Posterior vena cava (tissue), 2 donors: Measurements from ENCODE around the gene NR5A1. TPM values are rescaled to one million over a fixed set of nuclear protein-coding genes. Genes with fewer than 3 reads are reported as not detected.

ENCODE experiments used
- DNase-seq: peaks from one replicate; pipeline ENCODE4 v3.0.0-alpha.2; 2020; ENCODE audit warnings: low spot score
- intact Hi-C, 2 donors: fragments of 100-400 bp; cut with DNase I; formaldehyde crosslinking; loops; one replicate each; pipeline versions ENCODE4 v1.14.1 to v1.14.2; 2022 to 2023
- total RNA-seq, 2 donors: library from RNA; stranded (reverse); fragmentation: NEBNext Ultra II Directional; extraction: Animal tissue kit (Norgen Biotek cat#: 25700); gene quantifications; one replicate each; pipeline ENCODE4 v1.2.1, GENCODE V29; 2021
- donor health status: DM: yes; HTN: yes; CAD: no.
- donor health status: DM: yes; HTN: yes; CAD: no.

The NR5A1 gene
- total RNA-seq, 2 donors from 2014 or later: 0.14 TPM; not detected in 1

GRCh38 chr9:124470726-124471125 is 36.5 kb downstream of the NR5A1 start:
- no peak for DNase-seq
- intact Hi-C loops: no loop called here

DNA sequence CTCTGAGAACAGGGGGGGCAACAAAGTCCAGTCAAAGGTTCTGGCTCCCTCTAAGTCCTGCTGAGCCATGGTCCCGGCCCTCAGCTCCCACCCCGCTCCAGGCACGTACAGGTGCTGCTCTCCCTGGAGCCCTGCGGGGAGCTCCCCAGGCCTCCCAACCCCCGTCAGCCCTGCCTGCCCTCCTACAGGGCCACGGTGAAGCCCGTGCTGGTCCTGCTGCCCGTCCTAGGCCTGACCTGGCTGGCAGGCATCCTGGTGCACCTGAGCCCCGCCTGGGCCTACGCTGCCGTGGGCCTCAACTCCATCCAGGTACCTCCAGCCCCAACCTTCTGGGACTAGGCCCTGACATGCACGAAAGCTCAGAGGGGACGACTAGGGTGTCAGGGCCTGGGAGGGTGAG is 36.9 kb downstream of the NR5A1 start:
- no peak for DNase-seq
- intact Hi-C loops: no loop called here

DNA sequence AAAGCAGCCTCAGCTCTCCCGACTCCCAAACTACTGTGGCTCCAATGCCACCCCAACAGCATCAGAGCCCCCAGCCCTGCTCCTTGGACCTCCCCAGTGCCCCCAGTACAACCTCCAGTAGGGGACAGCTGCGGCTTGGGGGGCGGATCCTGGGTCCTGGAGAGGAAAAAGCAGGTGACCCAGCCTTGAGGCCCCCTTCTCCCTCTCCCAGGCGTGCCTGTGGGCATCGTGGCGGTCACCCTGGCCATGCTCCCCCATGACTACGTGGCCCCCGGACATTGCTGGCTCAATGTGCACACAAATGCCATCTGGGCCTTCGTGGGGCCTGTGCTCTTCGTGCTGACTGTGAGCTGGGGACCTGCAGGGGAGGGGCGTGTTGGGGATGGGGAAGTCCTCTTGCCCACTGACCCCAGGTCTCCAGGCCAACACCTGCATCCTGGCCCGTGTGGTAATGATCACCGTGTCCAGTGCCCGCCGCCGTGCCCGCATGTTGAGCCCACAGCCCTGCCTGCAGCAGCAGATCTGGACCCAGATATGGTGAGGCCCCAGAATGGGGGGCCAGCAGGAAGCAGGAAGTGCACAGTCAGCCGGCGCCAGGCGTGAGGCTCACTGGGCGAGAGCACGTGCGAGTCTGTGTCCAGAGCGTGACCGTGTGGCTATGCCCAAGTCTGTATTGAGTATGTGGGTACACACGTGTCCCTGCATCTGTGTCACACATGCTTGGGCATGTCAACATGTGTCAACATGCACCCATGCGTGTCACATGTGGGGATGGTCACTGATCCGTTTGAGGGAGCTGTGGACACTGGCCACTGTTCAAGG is 38.0 kb downstream of the NR5A1 start:
- no peak for DNase-seq
- intact Hi-C loops: loop anchor here in 1 of 2 donors (5.0 kb wide), 1 partner anchor 1293 kb away; no protein-coding TSS in a partner anchor

DNA sequence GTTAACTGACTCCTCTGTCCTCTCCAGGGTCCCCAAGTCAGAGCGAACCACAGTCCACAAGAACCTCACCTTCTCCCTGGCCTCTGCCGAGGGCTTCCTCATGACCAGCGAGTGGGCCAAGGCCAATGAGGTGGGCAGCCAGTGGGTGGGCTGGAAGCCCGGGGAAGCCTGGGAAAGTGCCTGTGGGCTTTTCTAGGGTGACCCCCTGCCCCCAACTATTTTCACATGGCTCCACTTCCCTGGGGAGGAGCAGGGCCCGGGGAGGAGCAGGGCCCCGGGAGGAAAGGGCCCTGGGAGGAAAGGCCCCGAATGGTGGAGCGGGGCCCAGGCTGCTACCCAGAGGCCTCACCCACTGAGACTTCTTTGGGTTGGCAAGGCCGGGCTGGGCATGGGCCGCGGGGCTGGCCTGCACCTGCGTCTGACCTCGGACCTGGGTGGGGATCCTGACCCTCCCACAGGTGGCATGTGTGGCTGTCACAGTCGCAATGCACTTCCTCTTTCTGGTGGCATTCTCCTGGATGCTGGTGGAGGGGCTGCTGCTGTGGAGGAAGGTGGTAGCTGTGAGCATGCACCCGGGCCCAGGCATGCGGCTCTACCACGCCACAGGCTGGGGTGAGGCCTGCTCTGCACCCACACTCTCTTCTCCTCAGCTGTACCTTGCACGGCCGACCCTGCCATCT is 39.0 kb downstream of the NR5A1 start:
- peak; percentile 71 for DNase-seq
- intact Hi-C loops: loop anchor here in 1 of 2 donors (5.0 kb wide), 1 partner anchor 1294 kb away; no protein-coding TSS in a partner anchor

DNA sequence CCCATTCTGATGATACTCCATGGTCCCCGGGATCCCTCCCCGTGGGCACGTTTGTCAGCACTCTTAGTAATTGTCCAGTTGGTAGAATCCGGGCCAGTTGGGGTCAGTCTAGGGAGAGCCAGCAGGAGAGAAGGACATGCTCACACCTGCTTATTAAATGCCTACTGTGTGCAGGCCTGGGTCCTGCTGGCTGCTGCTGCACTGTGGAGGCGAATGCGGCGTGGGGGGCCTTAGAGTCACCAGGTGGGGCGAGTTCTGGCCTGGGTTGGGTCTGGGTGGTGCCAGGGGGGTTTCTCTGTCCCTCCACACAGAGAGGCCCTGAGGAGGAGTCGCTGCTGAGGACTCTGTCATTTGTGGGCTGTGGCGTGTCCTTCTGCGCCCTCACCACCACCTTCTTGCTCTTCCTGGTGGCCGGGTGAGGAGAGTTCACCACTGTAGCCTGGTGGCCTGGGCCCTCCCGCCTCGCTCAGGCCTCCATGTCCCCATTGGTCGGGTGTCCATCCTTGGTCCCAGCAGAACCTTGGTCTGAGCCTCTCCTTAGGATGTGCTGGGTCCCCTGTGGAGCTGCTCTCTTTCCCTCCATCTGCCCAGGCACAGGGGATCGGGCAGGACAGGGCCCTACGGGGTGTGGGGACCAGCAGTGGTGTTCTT is 39.7 kb downstream of the NR5A1 start:
- DNase-seq: peak; percentile 73
- intact Hi-C loops: loop anchor here in 1 of 2 donors (5.0 kb wide), 1 partner anchor 1295 kb away; no protein-coding TSS in a partner anchor

DNA sequence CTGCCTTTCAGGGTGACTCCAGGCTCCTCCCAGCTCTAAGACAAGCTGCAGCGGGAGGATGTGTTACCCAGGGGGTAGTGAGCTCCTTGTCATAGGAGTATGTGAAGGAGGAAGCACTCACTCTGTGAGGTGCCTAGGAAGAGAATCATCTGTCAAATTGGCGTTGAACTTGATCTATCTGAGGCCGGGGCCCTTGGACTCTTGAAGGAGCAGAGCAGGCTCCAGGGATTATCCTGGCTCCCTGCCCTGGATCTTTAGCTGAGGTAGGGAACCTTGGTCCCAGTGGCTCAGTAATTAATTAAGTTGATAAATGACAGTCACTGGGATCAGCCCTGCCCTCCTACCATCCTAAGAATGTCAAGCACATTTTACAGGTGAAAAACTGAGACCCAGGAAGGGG is 41.5 kb downstream of the NR5A1 start:
- intact Hi-C loops: loop anchor here in 1 of 2 donors (5.0 kb wide), 1 partner anchor 1297 kb away; no protein-coding TSS in a partner anchor
- DNase-seq: peak; percentile 46

DNA sequence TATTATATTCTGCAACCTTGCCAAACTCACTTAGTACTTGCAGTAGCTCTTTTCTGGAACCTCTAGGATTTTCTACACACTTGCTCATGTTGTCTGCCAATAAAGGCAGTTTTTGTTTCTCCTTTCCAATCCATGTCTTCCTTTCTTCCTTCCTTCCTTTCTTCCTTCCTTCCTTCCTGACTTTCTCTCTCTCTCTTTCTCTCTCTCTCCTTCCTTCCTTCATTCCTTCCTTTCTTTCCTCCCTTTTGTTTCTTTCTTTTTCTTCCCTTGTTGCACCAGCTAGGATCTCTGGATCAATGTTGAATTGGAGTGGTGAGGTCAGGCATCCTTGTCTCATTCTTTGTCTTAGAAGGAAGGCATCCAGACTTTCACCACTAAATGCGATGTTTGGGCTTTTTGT is 44.5 kb downstream of the NR5A1 start:
- intact Hi-C loops: no loop called here
- no peak for DNase-seq

- peak; percentile 45 for DNase-seq
- intact Hi-C loops: no loop called here
Measured at GRCh38 chr9:124458441-124458840, 48.8 kb downstream of the NR5A1 start.

GRCh38 chr9:124457887-124458431 is 49.2 kb downstream of the NR5A1 start:
- peak; percentile 58 for DNase-seq
- intact Hi-C loops: no loop called here

DNA sequence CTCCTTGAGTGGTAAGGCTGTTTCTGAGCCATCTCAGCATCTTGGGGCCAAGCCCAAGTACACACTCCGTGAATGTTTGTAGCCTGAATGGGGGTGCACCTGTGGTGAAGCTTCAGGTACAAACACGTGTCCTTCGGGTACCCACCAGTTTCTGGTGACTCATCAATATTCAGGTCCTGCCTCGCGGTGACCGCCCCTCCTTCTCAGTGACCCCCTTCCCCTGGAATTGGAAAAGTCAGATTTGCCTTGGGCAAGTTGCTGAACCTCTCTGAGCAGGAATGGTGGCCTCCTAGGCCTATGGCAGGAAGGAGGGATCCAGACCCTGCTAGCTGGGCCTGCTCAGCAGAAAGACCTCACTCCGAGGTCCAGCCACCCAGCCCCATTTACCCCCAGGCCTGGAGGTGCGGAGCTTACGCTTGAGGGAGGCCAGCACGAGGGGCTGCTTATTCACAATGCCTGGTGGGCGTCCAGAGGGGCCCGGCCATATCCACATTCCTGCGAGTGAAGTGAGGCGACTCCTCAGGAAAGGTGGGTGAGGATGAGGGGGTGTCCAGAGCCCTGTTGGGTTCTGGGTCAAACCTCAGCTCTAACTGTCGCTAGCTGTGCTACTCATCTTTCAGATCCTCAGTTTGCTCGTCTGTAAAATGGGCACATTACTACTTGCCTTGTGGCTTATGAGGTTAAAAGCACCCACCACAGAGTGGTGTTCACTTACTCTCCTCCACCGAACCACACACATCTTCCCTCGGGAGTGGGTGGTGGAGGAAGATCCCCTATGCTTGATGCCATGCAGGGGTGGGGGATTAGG is 49.9 kb downstream of the NR5A1 start:
- DNase-seq: peak; percentile 76
- intact Hi-C loops: no loop called here

- DNase-seq: peak; percentile 69
- intact Hi-C loops: no loop called here
Measured at GRCh38 chr9:124456341-124457078, 50.7 kb downstream of the NR5A1 start.

DNA sequence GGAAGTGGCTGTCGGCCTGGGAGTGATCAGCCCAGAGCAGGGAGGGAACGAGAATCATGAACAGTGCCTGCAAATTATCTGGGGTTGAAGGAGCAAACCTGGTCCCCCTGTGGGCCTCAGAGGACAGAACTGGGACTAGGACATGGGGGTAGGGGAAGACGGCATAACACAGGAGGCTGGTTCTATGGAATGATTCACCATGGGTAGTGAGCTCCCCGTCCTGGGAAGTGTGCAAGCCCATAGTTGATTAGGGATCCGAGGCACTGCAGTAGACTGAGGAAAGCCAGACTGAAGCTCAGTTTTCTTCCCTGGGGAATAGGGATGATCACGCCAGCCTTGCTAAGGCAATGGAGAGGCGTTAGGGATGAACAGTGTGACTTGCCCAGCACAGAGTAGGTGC is 51.4 kb downstream of the NR5A1 start:
- intact Hi-C loops: no loop called here
- peak; percentile 22 for DNase-seq

- intact Hi-C loops: no loop called here
- peak; percentile 58 for DNase-seq
Measured at GRCh38 chr9:124454791-124455443, 52.3 kb downstream of the NR5A1 start.

DNA sequence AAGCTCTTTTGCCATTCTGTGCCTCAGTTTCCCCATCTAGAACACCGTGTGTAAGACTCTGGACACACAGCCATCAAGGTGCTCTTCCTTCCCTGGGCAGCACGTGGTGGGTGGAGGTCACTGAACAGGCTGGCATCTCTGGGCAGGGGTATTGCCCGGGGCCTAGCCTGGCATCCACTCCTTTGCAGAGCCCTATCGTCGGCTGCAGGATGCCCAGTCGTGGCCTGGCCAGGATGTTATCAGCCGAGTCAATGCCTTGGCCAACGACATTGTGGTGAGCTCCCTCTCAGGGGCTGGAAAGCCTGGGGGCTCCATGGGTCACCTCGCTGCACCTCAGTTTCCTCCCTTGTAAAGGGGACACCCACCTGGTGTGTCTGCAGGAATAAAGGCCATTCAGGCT is 52.9 kb downstream of the NR5A1 start:
- DNase-seq: peak; percentile 46
- intact Hi-C loops: no loop called here

DNA sequence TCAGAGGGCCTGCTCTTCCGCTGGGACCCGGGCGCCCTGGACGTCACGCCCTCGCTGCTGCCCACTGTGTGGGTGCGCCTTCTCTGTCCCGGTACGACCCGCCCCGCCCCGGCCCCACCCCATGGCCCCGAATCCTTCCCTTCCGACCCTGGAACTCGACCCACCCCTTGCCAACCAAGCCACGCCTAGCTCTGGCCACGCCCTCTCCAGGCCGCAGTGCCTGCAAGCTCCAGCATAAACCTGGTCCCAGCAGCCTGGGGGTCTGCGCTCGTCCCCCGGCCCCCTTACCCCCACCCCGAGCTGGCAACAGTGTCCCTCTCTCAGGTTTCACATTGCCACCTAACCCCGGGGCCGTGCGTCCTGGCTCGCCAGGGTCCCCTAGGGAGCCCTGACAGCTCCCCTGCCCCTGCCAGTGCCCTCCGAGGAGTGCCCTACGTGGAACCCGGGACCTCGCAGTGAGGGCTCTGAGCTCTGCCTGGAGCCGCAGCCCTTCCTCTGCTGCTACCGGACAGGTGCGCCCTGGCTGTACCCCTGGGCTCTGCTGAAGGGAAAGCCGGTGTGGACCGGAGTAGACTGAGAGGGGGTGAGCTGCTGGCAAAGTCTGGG is 53.5 kb downstream of the NR5A1 start:
- intact Hi-C loops: no loop called here
- DNase-seq: peak; percentile 69

DNA sequence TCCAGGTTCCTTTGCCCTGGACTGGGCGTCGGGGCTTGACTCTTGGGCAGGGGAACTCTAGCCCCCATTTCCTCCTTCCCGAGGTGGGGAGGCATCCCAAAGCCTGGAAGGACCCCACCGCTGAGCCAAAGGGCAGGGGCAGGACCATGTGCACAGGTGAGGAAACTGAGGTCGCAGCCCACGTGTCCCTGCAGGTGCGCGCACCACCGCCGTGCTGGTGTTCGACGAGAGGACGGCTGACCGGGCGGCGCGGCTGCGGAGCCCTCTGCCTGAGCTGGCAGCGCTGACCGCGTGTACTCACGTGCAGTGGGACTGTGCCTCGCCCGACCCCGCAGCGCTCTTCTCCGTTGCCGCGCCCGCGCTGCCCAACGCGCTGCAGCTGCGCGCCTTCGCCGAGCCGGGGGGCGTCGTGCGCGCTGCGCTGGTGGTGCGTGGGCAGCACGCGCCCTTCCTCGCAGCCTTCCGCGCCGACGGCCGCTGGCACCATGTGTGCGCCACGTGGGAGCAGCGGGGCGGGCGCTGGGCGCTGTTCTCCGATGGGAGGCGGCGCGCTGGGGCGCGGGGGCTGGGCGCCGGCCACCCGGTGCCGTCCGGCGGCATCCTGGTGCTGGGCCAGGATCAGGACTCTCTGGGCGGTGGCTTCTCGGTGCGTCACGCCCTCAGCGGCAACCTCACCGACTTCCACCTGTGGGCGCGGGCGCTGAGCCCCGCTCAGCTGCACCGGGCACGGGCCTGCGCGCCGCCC is 54.2 kb downstream of the NR5A1 start:
- DNase-seq: peak; percentile 58
- intact Hi-C loops: no loop called here

GRCh38 chr9:124452326-124452725 is 54.9 kb downstream of the NR5A1 start:
- intact Hi-C loops: no loop called here
- DNase-seq: peak; percentile 71
